RKO (cell line): ENCODE data around the gene WSB2.
"Not testable (repeated sequence)": the region's sequence is repeated elsewhere in the genome, so short reads cannot be mapped to it uniquely, and the experiment has no call there.

ENCODE experiments used
- DNase-seq: peaks from one replicate; pipeline ENCODE4 v3.0.0-alpha.2; 2016; ENCODE audit warnings: low spot score

WSB2 gene

GRCh38 chr12:118061011-118061872, at the start of gene WSB2:
WSB2 (minus strand) TSS chr12:118061179; CDS start chr12:118061048, 131 bp downstream.
- DNase-seq = peak; percentile 73

DNA sequence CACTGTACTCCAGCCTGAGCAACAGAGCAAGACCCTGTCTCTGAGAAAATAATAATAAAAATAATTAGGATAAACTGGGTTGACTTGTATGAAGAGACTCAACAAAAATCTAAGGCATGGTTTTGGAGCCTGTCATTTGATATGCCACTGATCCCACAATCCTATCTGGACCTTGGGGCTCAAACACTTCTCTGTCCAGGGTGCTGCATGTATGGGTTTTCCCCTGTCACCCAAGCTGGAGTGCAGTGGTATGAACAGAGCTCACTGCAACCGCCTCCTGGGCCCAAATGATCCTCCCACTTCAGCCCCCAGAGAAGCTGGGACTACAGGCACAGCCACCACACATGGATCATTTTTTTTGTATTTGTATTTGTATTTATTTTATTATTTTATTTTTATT, 48.1 kb upstream of the WSB2 start:
- DNase-seq = no peak

DNA sequence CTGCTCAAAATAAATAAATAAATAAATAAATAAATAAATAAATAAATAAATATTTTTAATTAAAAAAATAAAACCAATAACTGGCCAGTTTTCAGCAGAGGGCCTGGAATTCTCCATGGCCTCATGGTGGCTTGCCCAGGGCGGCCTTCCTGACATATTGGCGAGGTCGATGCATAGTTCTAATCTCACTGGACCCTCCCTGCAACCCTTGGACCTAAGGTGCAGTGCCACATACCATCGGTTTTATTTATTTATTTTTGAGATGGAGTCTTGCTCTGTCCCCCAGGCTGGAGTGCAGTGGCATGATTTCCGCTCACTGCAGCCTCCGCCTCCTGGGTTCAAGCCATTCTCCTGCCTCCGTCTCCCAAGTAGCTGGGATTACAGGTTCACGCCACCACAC, 46.7 kb upstream of the WSB2 start:
- DNase-seq = no peak

- DNase-seq = no peak
These were observed 46.0 kb upstream of the WSB2 start for GRCh38 chr12:118107011-118107410.

- DNase-seq = peak; percentile 69
These were observed 42.8 kb upstream of the WSB2 start, which contains the start of gene VSIG10 for GRCh38 chr12:118103601-118104382. VSIG10 (minus strand) TSS chr12:118104011; CDS start chr12:118103671, 340 bp downstream.

DNA sequence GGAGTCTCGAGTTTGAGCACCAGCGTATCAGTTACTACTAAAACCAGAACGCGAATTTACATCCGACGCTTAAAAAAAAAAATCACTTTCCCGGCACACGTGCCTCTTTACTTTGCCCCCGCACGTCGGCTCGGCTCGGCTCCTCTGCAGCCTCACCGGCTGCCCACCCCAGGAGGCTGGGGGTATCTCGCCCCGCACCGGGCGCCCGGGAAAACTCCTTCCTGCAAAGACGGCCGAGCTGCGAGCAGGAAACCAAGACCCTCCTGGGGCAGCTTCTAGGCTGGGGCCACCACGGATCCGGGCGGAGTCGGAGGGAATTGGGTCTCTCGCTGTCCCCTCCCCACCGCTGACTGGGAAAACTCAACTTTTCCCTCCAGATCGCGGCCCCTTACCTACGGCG, 42.2 kb upstream of the WSB2 start:
- DNase-seq = peak; percentile 36

DNA sequence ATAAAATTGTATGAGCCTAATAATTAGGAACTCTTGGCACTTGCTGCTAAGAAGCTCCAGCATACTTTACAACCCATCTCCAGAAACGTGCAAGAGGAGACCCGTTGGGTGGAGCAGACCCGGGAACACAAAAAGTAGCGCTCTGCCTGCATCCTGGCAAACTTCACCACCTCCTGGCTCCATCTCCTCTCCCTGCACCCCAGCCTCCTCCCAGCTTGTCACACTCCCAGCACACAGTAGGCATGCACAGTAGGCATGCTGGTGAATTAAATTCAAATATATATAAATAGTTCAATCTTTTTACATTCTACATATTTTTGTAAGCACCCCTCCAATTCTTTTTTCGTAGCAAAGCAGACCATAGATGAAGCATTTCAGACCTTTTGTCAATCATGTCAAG, 41.6 kb upstream of the WSB2 start:
- no peak for DNase-seq

- no peak for DNase-seq
These were observed 41.1 kb upstream of the WSB2 start for GRCh38 chr12:118102070-118102469.

- DNase-seq = no peak
These were observed 40.1 kb upstream of the WSB2 start for GRCh38 chr12:118101051-118101450.

DNA sequence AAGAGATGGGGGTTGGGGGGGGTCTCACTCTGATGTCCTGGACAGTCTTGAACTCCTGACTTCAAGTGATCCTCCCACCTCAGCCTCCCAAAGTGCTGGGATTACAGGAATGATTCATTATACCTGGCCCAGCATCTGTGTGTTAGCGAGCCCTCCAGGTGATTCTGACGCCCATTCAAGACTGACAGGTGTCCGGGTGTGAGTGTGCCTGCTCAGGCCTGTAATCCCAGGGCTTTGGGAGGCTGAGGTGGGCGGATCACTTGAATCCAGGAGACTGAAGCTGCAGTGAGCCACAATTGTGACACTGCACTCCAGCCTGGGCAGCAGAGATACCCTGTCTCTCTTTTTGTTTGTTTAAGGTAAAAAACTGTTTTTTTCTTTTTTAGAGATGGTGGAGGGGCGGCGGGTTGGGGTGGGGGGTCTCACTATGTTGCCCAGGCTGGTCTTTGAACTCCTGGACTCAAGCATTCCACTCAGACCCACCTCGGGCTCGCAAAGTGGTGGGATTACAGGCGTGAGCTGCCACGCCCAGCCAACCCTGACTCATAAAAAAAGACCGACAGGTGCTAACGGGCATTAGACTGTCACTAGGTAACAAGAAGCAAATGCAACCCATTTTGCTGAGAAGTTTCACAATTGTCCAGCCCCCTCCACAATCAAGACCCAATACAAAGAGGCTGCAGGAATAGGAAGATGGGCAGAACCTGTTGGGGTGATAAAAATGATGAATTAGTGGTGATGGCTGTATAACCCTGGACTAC, 38.1 kb upstream of the WSB2 start:
- DNase-seq = no peak

GRCh38 chr12:118098401-118098800, 37.4 kb upstream of the WSB2 start:
- DNase-seq = no peak

DNA sequence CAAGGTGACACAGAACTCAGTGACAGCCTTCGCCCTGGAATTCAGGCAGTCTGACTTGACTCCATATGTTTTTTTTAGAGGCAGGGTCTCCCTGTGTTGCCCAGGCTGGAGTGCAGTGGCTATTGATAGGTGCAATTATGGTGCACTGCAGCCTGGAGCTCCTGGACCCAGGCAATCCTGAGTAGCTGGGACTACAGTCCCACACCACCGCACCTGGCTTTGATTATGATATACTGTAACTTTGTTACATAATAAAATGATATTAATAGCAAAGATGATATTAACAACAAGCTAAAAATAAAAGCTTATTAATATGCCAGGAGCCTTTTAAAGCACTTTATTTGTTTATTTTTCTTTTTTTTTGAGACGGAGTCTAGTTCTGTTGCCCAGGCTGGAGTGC, 33.1 kb upstream of the WSB2 start:
- DNase-seq = no peak

GRCh38 chr12:118089782-118090181, 28.8 kb upstream of the WSB2 start:
- no peak for DNase-seq

- DNase-seq = no peak
These were observed 21.2 kb upstream of the WSB2 start for GRCh38 chr12:118082161-118082560.

GRCh38 chr12:118081521-118081920, 20.5 kb upstream of the WSB2 start:
- not testable (repeated sequence) for DNase-seq

DNA sequence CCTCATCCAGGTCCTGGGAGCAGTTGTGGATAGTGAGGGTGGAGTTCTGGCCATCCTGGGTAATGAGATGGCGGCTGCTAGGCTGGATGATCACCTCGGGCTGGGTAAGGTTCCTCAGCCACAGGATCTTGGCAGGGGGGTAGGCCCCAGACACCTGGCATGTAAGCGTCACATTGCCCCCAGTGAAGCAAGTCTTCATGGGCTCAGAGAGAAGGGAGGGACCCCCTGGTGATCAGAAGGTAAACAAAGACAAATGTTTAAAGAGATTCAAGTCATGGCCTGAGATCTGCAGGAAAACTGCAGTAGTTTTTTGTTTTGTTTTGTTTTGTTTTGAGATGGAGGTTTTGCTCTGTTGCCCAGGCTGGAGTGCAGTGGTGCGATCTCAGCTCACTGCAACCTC, 12.8 kb upstream of the WSB2 start:
- no peak for DNase-seq

DNA sequence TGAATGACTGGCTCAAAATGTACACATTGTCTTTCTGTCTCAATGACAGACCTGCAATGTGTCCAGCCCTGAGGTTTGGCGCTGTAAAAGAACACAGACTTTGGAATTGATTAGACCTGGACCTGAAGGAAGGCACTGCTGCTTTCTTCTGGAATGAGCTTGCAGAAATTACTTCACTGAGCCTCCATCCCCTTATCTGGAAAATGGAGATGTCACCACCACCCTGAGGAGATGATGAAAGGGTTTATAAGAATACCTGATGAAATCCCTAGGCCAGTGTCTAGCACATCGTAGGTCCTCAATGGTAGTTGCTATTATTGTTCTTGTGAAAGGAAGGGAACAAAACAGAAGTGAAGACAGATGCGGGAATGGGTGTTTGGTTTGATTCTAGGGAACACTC, 9.7 kb upstream of the WSB2 start:
- no peak for DNase-seq

DNA sequence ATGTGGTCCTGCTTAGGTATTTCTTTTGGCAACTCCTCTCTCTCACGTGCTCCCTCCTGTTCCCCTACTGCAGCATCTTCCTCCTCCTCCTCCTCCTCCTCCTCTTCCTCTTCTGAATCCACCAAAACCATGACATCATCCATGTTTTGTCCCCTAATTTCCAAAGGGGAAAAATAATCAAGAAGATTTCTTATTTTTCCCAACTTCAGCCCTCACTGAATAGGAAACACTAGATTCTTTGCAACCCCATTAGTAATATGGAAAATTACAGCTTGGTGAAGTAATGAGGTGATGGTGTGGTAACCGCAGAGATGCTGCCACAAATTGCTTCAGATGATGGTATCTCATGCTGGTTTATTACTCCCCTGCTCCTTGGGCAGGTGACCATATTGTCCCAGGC, 7.5 kb upstream of the WSB2 start:
- no peak for DNase-seq

DNA sequence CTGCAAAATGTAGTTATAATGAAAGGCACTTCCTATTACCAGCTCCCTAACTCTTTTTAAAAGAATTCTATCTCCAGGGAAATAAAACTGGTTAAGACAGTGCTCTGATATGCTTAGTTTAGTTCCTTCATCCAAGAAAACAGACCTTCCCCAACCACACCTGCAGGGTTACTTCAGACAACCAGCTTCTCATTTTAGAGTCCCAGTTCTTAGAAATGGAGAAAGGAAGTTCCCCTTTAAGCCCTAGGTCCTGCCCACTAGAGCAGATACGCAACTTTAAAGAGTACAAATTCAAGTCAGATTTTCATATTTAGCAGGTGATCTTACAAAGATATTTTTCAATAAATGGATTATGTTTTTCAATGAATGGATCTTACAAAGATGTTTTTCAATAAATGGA, 4.4 kb upstream of the WSB2 start:
- DNase-seq = no peak

- peak; percentile 47 for DNase-seq
These were observed 3.6 kb upstream of the WSB2 start for GRCh38 chr12:118064608-118065007.

GRCh38 chr12:118063576-118064391, 2.8 kb upstream of the WSB2 start:
- DNase-seq = no peak
